Astrocyte of the hippocampus (primary cell): ENCODE results near the gene NTHL1.
A peak's percentile ranks its signal among the peaks of the same experiment; 100 is the strongest.

Experiments
- DNase-seq: peaks from one replicate; pipeline ENCODE4 v3.0.0; 2011; ENCODE audit warnings: low read depth, low spot score

Gene NTHL1

GRCh38 chr16:2047330-2048115, at the start of gene NTHL1, which contains the start of gene TSC2:
Gene NTHL1, minus strand, starts transcription at chr16:2047834. Its CDS starts 11 bp downstream, at chr16:2047823.
Gene TSC2, plus strand, starts transcription at chr16:2047985. Its CDS starts 631 bp downstream, at chr16:2048616.
- DNase-seq, result peak; percentile 98

DNA sequence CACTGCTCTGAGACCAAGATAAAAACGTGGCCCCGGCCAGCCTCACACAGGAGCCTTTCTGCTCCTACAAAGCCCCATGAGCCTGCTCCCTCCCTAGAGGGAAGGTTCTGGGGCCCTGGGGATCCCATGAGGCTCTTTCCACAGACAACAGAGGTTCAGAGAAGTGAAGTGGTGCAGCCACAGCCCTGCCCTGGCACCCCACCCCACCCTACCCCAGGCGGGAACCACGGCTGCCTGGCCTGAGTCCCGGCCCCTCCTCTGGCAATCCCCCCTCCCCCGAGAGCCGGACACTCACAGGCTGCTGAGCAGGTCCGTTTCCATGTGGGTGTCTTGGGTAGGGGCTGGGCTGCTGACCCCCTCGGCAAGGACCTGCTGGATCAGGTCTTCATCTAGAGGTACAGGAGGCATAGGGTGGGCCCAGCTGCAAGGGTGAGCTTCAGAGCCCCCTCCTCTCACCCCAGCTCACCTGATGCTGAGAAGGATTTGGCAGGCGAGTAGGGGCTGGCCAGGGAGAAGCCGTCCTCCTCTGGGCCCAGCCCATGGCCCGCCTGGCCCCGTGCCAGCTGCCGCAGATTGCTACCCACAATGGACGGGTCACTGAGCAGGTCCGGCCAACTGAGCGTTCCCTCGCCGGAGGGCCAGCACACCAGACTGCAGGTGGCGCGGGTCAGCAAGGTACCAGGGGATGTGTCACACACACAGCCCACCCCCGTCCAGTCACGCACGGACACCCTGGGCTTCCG, 49.4 kb upstream of the NTHL1 start:
- DNase-seq, result peak; percentile 67

DNA sequence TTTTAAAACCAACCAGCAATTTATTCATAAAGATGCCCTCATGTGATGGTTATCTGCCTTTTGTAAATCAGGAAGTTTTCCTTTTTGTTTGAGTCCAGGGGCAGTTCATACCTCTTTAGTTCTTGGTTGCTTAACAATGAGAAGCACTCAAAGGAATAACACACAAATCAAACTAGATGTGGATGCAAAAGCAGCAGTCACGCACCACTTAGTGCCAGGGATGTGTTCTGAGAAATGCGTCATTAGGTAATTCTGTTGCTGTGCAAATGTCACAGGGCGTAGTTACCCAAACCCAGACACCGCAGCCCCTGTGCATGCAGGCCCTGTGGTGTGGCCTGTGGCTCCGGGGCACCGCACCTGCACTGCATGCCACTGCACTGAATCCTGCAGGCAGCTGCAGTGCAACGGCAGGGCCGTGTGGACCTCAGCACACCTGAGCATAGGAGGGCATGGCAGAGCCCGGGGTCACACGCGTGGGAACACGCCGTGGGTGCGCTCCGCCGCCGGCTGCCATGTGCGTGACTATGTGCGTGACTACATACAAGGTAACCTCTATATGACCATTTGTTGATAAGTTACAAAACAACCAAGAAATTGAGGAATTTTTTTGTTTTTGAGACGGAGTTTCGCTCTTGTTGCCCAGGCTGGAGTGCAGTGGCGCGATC, 48.4 kb upstream of the NTHL1 start:
- no peak for DNase-seq

DNA sequence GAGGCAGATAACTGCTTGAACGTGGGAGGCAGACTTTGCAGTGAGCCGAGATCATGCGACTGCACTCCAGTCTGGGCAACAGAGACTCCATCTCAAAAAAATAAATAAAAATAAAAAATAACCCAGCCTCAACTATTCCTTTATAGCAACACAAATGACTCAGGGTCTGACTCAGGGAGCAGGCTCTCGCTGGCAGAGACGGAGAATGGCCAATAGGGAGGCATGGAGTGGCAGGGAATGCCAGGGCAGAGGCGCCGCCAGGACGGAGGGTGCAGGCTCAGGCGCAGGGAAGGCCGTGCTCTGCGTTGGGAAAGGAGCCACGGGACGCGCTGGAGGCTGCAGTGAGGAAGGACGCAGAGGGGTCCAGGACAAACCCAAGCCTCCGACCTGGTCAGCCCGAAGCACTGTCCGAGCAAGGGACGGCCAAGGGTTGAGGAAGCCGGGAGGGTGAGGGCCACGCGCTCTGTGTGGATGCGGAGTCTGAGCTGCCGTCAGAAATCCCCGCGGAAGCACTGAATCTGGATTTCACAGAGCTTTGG, 47.8 kb upstream of the NTHL1 start:
- DNase-seq, result peak; percentile 80

DNA sequence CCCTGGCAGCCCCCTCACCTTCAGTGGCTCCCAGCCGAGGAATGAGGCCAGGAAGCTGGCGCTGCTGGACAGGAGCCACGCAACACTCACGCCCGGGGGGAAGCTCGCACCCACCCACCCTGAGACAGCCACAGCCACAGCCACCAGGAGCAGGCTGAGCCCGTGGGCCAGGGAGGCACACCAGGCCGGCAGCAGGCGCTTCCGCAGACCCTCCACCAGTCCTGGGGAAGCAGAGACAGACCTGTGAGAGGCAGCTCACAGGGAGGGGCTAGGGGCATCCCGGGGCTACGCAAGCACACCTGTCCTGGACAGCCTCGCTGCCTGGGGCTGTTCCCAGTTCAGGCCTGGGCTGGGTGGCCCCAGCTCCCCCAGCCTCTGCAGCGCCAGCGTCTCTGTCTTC, 46.2 kb upstream of the NTHL1 start:
- no peak for DNase-seq

DNA sequence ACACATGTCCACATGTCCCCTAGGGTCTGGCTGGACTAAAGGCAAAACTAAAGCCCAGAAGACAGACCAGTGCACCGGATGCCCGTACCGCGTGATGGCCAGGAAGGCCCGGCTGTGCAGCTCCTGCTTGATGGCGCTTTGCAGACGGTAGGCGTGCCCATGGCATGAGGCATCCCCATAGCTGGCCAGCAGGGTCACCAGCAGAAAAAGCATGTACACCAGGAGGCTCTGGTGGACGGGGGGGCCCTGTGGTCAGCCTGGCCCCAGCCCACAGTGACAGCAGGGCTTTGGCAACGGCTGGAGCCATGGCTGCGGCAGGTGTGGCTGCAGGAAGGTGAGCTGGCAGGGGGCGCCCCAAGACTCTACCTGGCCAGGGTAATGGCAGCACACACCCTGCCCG, 45.2 kb upstream of the NTHL1 start:
- no peak for DNase-seq

DNA sequence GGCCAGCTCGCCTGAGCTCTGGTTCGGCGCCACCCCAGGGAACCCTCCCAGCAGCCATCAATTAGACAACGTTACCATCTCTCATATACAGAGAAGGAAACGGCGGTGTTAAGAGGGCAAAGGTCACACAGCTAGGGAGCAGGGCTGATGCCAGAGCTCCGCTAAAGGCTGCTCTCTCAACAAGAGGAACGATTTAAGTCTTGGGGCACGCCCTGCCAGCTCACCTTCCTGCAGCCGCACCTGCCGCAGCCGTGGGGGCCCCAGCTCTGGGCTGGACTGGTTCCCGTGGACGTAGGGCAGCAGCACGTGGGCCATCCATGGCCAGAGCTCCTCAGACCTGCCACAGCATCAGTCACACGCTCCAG, 44.6 kb upstream of the NTHL1 start:
- no peak for DNase-seq

- no peak for DNase-seq
Observed at GRCh38 chr16:2091547-2092255, 44.1 kb upstream of the NTHL1 start.

DNA sequence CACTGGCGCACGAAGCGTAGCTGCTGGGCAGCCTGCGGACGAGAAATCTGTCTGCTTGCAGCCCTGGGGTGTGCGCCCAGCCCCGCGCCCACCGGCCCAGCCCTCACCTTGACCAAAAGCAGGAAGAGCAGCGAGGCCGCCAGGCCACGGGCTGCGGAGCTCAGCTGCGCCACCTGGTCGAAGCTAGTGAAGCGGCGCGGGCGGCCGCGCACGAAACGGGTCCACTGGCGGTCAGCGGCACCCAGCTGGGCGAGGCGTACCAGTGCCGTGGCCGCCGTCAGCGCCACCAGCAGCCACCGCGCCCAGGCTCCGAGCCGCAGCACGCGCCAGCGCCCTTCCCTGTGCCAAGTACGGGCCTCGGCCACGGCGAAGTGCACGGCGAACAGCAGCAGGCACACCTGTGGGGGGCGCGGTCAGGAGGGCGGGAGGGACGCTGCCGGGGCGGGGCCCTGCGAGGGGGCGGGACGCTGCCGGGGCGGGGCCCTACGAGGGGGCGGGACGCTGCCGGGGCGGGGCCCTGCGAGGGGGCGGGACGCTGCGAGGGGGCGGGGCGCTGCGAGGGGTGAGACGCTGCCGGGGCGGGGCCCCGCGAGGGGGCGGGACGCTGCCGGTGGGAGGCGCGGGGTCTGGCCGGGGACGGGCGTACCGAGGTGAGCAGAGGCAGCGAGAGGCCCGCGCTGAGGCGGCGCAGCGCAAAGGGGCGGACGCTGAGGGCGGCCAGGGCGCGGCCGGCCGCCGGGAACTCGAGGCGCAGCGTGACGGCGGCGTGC, 43.3 kb upstream of the NTHL1 start:
- peak; percentile 86 for DNase-seq

DNA sequence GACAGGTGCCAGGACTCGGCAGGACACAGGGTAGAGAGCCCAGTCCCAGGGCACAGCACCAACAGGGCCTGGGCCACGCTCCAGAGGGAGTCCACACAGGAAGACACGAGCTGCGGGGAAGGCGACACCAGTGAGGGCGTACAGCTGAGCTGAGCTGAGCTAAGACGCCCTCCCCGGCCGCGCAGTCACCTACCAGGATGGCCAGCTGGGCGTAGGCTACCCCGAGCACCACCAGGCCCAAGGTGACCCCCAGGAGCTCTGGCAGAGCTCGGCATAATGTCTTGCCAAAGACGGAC, 42.8 kb upstream of the NTHL1 start:
- DNase-seq, result no peak

- no peak for DNase-seq
Observed at GRCh38 chr16:2089706-2090480, 42.3 kb upstream of the NTHL1 start.

GRCh38 chr16:2088759-2089358, 41.2 kb upstream of the NTHL1 start:
- DNase-seq, result no peak

DNA sequence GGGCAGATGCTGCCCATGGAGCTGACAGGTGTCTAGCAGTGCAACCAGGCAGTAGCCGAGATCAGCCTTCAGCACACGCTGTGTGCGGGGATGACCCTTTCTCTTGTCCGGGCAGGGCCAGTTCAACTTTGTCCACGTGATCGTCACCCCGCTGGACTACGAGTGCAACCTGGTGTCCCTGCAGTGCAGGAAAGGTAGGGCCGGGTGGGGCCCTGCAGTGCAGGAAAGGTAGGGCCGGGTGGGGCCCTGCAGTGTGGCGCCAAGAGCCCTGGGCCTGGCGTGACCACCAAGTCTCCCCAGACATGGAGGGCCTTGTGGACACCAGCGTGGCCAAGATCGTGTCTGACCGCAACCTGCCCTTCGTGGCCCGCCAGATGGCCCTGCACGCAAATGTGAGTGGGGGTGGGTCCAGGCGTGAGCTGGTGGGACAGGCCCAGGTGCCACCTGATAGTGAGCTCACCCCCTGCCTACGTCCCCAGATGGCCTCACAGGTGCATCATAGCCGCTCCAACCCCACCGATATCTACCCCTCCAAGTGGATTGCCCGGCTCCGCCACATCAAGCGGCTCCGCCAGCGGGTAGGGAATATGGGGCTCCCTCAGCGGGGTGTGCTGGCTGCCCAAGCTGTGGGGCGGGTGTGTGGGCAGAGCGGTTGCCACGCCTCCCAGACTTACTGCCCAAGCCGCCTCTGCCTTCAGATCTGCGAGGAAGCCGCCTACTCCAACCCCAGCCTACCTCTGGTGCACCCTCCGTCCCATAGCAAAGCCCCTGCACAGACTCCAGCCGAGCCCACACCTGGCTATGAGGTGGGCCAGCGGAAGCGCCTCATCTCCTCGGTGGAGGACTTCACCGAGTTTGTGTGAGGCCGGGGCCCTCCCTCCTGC, 40.4 kb upstream of the NTHL1 start:
- DNase-seq, result no peak

DNA sequence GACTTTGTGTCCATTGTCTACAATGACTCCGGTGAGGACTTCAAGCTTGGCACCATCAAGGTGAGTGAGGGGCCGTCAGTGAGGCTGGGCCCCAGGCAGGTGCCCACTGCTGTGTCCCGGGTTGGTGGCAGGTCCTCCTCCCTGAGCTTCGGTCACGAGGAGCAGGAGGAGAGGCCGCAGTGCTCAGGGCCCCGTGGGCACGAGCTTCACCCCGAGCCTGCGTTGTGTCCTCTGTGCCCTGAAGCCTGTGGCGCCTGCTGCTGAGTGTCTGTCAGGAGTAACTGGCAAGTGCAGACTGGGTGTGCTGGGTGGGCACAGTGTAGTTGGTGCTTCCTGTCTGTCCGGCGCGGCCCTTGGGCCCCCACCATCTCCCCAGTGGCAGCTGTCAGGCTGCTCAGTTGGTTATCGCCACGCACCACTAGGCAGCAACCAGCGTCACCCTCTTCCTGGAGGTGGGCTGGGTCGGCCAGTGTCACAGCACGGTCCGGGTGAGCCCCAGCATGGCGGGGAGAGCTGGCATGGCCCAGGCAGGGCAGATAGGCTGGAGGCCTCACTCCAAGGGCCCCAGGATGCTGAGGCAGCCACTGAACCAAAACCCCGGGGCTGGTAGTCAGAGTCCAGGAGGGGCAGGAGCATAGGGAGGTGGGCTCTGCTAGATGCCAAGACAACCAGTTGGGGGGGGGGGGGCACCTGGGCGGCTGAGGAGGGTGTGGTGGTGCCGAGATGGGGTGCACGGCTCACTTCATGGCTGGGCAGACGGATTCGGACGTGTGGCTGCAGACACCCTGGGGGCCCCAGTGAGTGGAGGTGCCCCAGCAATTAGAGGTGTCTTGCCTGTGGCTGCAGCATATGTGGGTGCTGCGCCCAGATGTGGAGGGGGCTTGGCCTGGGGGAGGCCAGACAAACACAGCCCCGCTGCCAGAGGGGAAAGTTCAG, 39.4 kb upstream of the NTHL1 start:
- no peak for DNase-seq

DNA sequence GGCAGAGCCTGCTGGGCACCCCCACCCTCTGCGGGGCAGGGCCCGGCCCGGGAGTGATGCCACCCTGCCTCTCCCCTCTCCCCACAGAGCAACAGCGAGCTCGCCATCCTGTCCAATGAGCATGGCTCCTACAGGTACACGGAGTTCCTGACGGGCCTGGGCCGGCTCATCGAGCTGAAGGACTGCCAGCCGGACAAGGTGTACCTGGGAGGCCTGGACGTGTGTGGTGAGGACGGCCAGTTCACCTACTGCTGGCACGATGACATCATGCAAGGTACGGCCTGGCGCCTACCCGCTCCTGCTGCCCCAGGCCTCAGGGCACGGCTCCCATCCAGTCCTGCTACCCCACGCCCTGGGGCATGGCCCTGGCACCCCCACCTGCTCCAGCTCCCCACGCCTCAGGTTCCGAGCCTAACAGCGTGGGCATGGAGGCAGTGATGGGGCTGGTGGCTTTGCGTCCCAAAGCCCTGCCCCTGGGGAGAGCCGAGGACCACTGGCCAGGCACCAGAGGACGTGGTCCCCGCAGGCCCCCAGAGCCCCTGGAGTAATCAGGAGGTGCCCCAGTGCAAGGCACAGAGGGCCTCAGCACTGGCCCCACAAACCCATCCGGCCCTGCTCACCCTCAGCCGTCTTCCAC, 38.6 kb upstream of the NTHL1 start:
- DNase-seq, result no peak

DNA sequence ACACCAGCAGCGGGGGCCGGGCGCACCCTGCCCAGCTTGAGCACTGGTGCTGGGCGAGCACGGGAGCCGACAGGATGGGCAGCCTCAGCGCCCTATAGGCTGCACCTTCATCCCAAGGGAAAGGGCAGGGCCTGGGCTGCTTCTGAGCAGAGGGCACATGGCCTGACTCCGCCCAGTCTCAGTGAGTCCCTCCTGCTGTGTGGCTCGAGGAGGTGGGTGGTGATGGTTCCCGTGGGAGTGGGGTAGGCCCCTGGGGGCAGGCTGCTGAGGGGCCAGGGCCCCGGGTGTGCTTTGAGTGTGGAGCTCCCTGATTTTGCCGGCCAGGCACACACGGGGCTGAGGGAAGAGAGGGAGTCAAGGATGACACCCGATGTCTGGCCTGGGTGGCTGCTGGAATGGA, 38.0 kb upstream of the NTHL1 start:
- DNase-seq, result no peak

DNA sequence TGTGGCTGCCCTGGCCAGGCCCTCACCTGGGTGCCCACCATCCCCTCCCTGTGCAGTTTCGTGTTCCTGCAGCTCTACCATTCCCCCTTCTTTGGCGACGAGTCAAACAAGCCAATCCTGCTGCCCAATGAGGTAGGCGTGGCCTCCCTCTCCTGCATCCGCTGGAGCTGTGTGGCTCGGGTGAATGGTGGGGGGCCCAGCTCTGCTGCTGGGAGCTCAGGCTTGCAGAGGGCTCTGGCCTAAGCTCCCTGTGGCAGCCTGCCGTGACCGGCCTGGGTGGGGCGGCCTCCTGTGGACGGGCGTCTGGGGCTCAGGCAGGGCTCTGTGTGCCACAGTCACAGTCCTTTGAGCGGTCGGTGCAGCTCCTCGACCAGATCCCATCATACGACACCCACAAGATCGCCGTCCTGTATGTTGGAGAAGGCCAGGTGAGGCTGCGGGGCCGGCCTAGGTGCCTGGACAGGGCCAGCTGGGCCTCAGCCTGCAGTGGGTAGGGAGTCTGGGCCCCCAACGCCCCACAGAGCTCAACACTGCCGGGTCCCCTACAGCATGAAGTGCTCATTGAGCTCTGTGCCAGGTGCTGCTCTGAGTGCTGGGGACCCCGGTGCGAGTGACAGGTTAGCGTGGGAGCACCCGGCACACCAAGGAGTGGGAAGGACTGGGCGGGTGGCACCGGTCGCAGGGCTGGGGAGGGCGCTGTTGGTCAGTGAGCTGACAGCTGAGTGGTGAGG, 37.4 kb upstream of the NTHL1 start:
- no peak for DNase-seq
